Keratinocyte (primary cell): ENCODE data around the gene ENPP3.

Source experiments
- EZH2 ChIP-seq: IDR thresholded peaks from one replicate; pipeline ENCODE4 v1.6.1; 2012; ENCODE audit warnings: inconsistent platforms, mild to moderate bottlenecking, low read length, moderate library complexity
- TF ChIP-seq, protein P1 (sequence below), 3 experiments: IDR thresholded peaks in 1 of 3; conservative IDR thresholded peaks in 1 of 3; optimal IDR thresholded peaks in 1 of 3; 2 replicates in 2 of 3; 3 replicates in 1 of 3; pipeline versions ENCODE3 to v1.5.1; 2011; ENCODE audit warnings: low read length in 3 of 3, mild to moderate bottlenecking in 3 of 3, moderate library complexity in 2 of 3, control low read depth in 1 of 3, inconsistent platforms in 1 of 3; ENCODE audit not compliant: insufficient read depth in 2 of 3; ENCODE audit errors: extremely low read depth in 1 of 3

DNA sequence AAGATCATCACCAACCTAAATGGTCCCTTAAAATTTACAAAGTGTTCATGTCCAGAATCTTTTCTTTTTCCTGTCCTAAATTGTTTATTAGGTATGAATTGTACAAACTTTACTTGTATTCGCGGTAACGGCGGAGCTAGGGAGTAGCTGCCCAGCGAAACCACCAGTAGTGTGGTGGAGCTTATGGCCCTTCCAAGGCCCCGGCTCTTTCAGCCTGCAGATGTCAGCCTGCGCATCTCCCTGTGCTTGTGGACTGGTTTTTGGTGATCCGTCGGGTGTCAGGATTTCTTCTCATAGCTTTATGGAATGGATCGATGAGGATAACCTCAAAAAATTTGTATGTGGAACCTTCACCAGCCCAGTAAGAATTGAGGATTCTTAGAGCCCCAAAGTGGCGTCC lies 143.5 kb downstream of the ENPP3 start:
- TF ChIP-seq, protein P1, sequence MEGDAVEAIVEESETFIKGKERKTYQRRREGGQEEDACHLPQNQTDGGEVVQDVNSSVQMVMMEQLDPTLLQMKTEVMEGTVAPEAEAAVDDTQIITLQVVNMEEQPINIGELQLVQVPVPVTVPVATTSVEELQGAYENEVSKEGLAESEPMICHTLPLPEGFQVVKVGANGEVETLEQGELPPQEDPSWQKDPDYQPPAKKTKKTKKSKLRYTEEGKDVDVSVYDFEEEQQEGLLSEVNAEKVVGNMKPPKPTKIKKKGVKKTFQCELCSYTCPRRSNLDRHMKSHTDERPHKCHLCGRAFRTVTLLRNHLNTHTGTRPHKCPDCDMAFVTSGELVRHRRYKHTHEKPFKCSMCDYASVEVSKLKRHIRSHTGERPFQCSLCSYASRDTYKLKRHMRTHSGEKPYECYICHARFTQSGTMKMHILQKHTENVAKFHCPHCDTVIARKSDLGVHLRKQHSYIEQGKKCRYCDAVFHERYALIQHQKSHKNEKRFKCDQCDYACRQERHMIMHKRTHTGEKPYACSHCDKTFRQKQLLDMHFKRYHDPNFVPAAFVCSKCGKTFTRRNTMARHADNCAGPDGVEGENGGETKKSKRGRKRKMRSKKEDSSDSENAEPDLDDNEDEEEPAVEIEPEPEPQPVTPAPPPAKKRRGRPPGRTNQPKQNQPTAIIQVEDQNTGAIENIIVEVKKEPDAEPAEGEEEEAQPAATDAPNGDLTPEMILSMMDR (optimal IDR thresholded peaks at IDR 0.05 in 1 of 3, IDR thresholded peaks at IDR 0.05 in 1 of 3, conservative IDR thresholded peaks at IDR 0.05 in 1 of 3; ENCODE audit: extremely low read depth in 1 of 3, insufficient read depth in 2 of 3, low read length in 3 of 3), result no peak
- TF ChIP-seq EZH2, result no peak
